Panc1 (cell line): ENCODE results near the gene TIMM22. TPM values are rescaled to one million over a fixed set of nuclear protein-coding genes. Genes with fewer than 3 reads are reported as not detected.
"Not testable (repeated sequence)": the region's sequence is repeated elsewhere in the genome, so short reads cannot be mapped to it uniquely, and the experiment has no call there.

ENCODE experiments used
- ATAC-seq: fragments of 200-7000 bp; cut with Tn5 transposase; 2 replicates; pipeline ENCODE4 v1.9.1; 2020; ENCODE audit warnings: mild to moderate bottlenecking, moderate library complexity
- BruUV-seq: library from RNA; stranded (reverse); fragments of 400-500 nt; replicated peaks from 2 replicates; lab custom pipeline; 2021; lab: Mats Ljungman, UMichigan
- CTCF ChIA-PET: fragments of 300-600 bp; sonication (Branson Sonifier 250); formaldehyde crosslinking; loops from one replicate; lab custom pipeline; 2022; ENCODE audit warnings: antibody characterized with exemption; lab: Charles Lee
- POLR2A ChIA-PET: fragments of 300-600 bp; sonication (Branson Sonifier 250); formaldehyde crosslinking; loops from one replicate; lab custom pipeline; 2022; ENCODE audit warnings: antibody characterized with exemption; lab: Charles Lee
- DNase-seq: peaks from one replicate; pipeline ENCODE4 v3.0.0-alpha.2; 2010; ENCODE audit warnings: low read depth, low spot score
- H3K27ac ChIP-seq: 2 replicates; pipeline ENCODE4 v1.5.1; 2011; ENCODE audit warnings: mild to moderate bottlenecking, low read length, inconsistent platforms
- H3K27me3 ChIP-seq: fragments of 200-500 bp; sonication (Bioruptor generic); 2 replicates; pipeline ENCODE4 v1.6.0; 2014; ENCODE audit warnings: low read length, inconsistent platforms; ENCODE audit not compliant: control insufficient read depth, insufficient read depth
- H3K36me3 ChIP-seq: fragments of 200-500 bp; sonication (Bioruptor generic); 2 replicates; pipeline ENCODE4 v1.5.1; 2014; ENCODE audit warnings: inconsistent platforms, mild to moderate bottlenecking, low read length, moderate library complexity; ENCODE audit not compliant: control insufficient read depth, insufficient read depth
- H3K4me1 ChIP-seq: 2 replicates; pipeline ENCODE4 v1.5.1; 2011; ENCODE audit warnings: inconsistent platforms, mild to moderate bottlenecking, low read length, moderate library complexity; ENCODE audit not compliant: control insufficient read depth, insufficient read depth
- H3K4me3 ChIP-seq, 2 experiments: 2 replicates each; pipeline ENCODE4 v1.5.1; 2011 to 2012; ENCODE audit warnings: low read depth in 2 of 2, low read length in 2 of 2, mild to moderate bottlenecking in 2 of 2, inconsistent platforms in 1 of 2, moderate library complexity in 1 of 2
- H3K9me3 ChIP-seq: fragments of 200-500 bp; sonication (Bioruptor generic); 2 replicates; pipeline ENCODE4 v1.5.1; 2014; ENCODE audit warnings: low read depth, mild to moderate bottlenecking, inconsistent platforms, low read length, moderate library complexity; ENCODE audit not compliant: control insufficient read depth, insufficient read depth
- POLR2AphosphoS5 ChIP-seq: IDR thresholded peaks from 2 replicates; pipeline ENCODE4 v1.6.1; 2012; ENCODE audit warnings: mild to moderate bottlenecking, low read depth, low read length, moderate library complexity
- REST ChIP-seq, 2 experiments: IDR thresholded peaks; 2 replicates each; pipeline ENCODE4 v1.6.1; 2011 to 2012; ENCODE audit warnings: low read depth in 2 of 2, control low read depth in 1 of 2, low read length in 1 of 2, mild to moderate bottlenecking in 1 of 2, moderate library complexity in 1 of 2; ENCODE audit not compliant: insufficient read depth in 1 of 2
- SIN3A ChIP-seq: IDR thresholded peaks from 2 replicates; pipeline ENCODE4 v1.6.1; 2012; ENCODE audit warnings: low read depth, mild to moderate bottlenecking, low read length, moderate library complexity, borderline replicate concordance; ENCODE audit not compliant: insufficient read depth
- TCF7L2 ChIP-seq: IDR thresholded peaks from 2 replicates; pipeline ENCODE4 v1.6.1; 2011; ENCODE audit warnings: mild to moderate bottlenecking, low read depth, low read length, inconsistent platforms
- in situ Hi-C: cut with HindIII; loops from 2 replicates; pipeline ENCODE4 v1.10.0; 2016; ENCODE audit warnings: low sequenced_read_pairs, low pct_unique_long_range_greater_than_20kb
- intact Hi-C: fragments of 100-400 bp; cut with micrococcal nuclease; formaldehyde crosslinking; loops from one replicate; pipeline ENCODE4 v1.10.0; 2022; ENCODE audit not compliant: unreplicated experiment
- total RNA-seq: library from RNA; stranded (reverse); gene quantifications from one replicate; pipeline ENCODE4 v1.2.1, GENCODE V29; 2021; ENCODE audit not compliant: unreplicated experiment
- TF ChIP-seq, protein P1 (sequence below): fragments of 450-650 bp; IDR thresholded peaks from 2 replicates; pipeline ENCODE4 v1.5.1; 2017; ENCODE audit warnings: mild to moderate bottlenecking

Gene TIMM22
- total RNA-seq, 1 experiment from 2014 or later: 10.2 TPM

- intact Hi-C loops: no loop called here
- in situ Hi-C loops: no loop called here
- H3K9me3 ChIP-seq: no peaks in the 10 kb centered on the region
- peak overlapping the region; percentile 63 for H3K27ac ChIP-seq
- TF ChIP-seq REST (IDR thresholded peaks at IDR 0.05; ENCODE audit: insufficient read depth in 1 of 2, low read depth in 2 of 2, low read length in 1 of 2) (no peak), SIN3A (no peak), POLR2AphosphoS5 (no peak), TCF7L2 (no peak)
- TF ChIP-seq, protein P1, sequence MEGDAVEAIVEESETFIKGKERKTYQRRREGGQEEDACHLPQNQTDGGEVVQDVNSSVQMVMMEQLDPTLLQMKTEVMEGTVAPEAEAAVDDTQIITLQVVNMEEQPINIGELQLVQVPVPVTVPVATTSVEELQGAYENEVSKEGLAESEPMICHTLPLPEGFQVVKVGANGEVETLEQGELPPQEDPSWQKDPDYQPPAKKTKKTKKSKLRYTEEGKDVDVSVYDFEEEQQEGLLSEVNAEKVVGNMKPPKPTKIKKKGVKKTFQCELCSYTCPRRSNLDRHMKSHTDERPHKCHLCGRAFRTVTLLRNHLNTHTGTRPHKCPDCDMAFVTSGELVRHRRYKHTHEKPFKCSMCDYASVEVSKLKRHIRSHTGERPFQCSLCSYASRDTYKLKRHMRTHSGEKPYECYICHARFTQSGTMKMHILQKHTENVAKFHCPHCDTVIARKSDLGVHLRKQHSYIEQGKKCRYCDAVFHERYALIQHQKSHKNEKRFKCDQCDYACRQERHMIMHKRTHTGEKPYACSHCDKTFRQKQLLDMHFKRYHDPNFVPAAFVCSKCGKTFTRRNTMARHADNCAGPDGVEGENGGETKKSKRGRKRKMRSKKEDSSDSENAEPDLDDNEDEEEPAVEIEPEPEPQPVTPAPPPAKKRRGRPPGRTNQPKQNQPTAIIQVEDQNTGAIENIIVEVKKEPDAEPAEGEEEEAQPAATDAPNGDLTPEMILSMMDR: no peak
- peaks cover 49% of the 10 kb centered on the region for H3K4me1 ChIP-seq
- DNase-seq: no peak
- no peak overlapping the region for H3K4me3 ChIP-seq
- H3K36me3 ChIP-seq: no peaks in the 10 kb centered on the region; the same call in 1 of the 2 replicates
- ChIA-PET POLR2A (interaction anchor here (1.0 kb wide), 1 partner anchor 36 kb away, joined by 3 read pairs; no protein-coding TSS in a partner anchor), CTCF (interaction anchor here (0.7 kb wide), 1 partner anchor 35 kb away, joined by 6 read pairs; no protein-coding TSS in a partner anchor)
- ATAC-seq: no peak; the same call in 1 of the 2 replicates
- no peaks in the 10 kb centered on the region for H3K27me3 ChIP-seq
- BruUV-seq: no TSS peak
Observed at GRCh38 chr17:973053-973452, 23.9 kb upstream of the TIMM22 start.

GRCh38 chr17:974778-975177 lies 22.2 kb upstream of the TIMM22 start:
- H3K4me3 ChIP-seq, H3K27me3 ChIP-seq, BruUV-seq, in situ Hi-C loops, DNase-seq, H3K9me3 ChIP-seq, CTCF ChIA-PET, H3K36me3 ChIP-seq, intact Hi-C loops, ATAC-seq: not testable (repeated sequence)
- Histone ChIP-seq H3K27ac (peak overlapping the region; percentile 93), H3K4me1 (peaks cover 38% of the 10 kb centered on the region)
- POLR2A ChIA-PET: interaction anchor here (0.9 kb wide), 1 partner anchor 15 kb away, joined by 8 read pairs; no protein-coding TSS in a partner anchor

DNA sequence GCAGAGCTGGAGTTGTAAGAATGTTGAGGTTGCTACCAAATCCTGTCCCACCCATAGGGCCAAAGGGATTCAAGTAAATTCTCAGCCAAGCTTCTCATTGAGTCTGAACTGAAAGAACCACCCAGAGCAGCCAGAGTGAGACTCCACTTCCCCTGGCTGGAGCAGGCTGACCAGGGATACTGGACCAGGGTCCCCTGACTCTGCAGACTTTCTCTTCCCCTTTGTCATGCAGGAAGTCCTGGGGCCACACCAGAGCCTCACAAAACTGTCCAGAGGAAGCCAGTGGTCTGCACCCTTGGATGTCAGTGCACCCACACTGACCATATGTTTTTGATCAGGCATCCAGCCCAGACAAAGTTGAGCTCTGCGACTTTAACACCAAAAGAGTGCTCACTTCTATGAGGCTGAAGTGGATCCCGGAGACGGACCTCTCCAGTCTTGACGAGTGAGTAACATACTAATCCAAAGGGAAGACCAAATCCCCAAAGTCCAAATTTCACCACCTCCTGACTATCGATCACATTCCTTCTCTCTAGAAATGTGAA lies 21.5 kb upstream of the TIMM22 start:
- CTCF ChIA-PET: no interaction called here
- H3K4me1 ChIP-seq: peaks cover 31% of the 10 kb centered on the region
- BruUV-seq: no TSS peak
- no peak for DNase-seq
- TF ChIP-seq SIN3A (no peak), TCF7L2 (no peak), REST (IDR thresholded peaks at IDR 0.05; ENCODE audit: insufficient read depth in 1 of 2, low read depth in 2 of 2, low read length in 1 of 2) (no peak), POLR2AphosphoS5 (no peak)
- TF ChIP-seq, protein P1: no peak
- H3K36me3 ChIP-seq: no peaks in the 10 kb centered on the region; the same call in none of the 2 replicates
- ATAC-seq: no peak
- no peaks in the 10 kb centered on the region for H3K27me3 ChIP-seq
- H3K27ac ChIP-seq: peak overlapping the region; percentile 93
- POLR2A ChIA-PET: interaction anchor here (0.9 kb wide), 1 partner anchor 15 kb away, joined by 8 read pairs; no protein-coding TSS in a partner anchor
- H3K9me3 ChIP-seq: no peaks in the 10 kb centered on the region
- in situ Hi-C loops (no loop called here), intact Hi-C loops (no loop called here)
- H3K4me3 ChIP-seq: peak overlapping the region in 1 of 2 experiments; percentile 3; a peak in 1 of 4 replicates
